ENCODE data around the gene A3GALT2.

The A3GALT2 gene

GRCh38 chr1:33276573-33277298 lies 44.2 kb downstream of the A3GALT2 start:
- Histone ChIP-seq H3K4me1 (ENCODE audit: control insufficient read depth, insufficient read depth, low read length, poor library complexity, severe bottlenecking) (peaks cover 3% of the 10 kb centered on the region), H3K4me3 (ENCODE audit: extremely low read depth, insufficient read depth, low read length, poor library complexity, severe bottlenecking) (no peak overlapping the region), H3K36me3 (ENCODE audit: control insufficient read depth, insufficient read depth, low read length) (peaks cover 80% of the 10 kb centered on the region), H3K9me3 (ENCODE audit: control insufficient read depth, low read length) (no peaks in the 10 kb centered on the region), H3K27ac (ENCODE audit: low read depth, low read length, severe bottlenecking) (no peak overlapping the region)
- WGBS, 2 experiments (ENCODE audit: insufficient coverage in 2 of 2), result 91 to 92% methylated on average over 21 to 24 of the region's 30 CpGs

- WGBS, 2 experiments (ENCODE audit: insufficient coverage in 2 of 2), result 98 to 99% methylated on average over 38 to 43 of the region's 45 CpGs
- peaks cover 3% of the 10 kb centered on the region for H3K4me1 ChIP-seq (ENCODE audit: control insufficient read depth, insufficient read depth, low read length, poor library complexity, severe bottlenecking)
- no peak overlapping the region for H3K27ac ChIP-seq (ENCODE audit: low read depth, low read length, severe bottlenecking)
- no peaks in the 10 kb centered on the region for H3K9me3 ChIP-seq (ENCODE audit: control insufficient read depth, low read length)
- H3K4me3 ChIP-seq (ENCODE audit: extremely low read depth, insufficient read depth, low read length, poor library complexity, severe bottlenecking), result no peak overlapping the region
- H3K36me3 ChIP-seq (ENCODE audit: control insufficient read depth, insufficient read depth, low read length), result peaks cover 73% of the 10 kb centered on the region
These were observed 45.0 kb downstream of the A3GALT2 start for GRCh38 chr1:33275706-33276572.

GRCh38 chr1:33275195-33275594 lies 45.7 kb downstream of the A3GALT2 start:
- 99 to 100% methylated on average over 5 to 6 of the region's 6 CpGs for WGBS, 2 experiments (ENCODE audit: insufficient coverage in 2 of 2)
- H3K4me3 ChIP-seq (ENCODE audit: extremely low read depth, insufficient read depth, low read length, poor library complexity, severe bottlenecking), result no peak overlapping the region
- H3K27ac ChIP-seq (ENCODE audit: low read depth, low read length, severe bottlenecking), result no peak overlapping the region
- no peaks in the 10 kb centered on the region for H3K9me3 ChIP-seq (ENCODE audit: control insufficient read depth, low read length)
- peaks cover 73% of the 10 kb centered on the region for H3K36me3 ChIP-seq (ENCODE audit: control insufficient read depth, insufficient read depth, low read length)
- H3K4me1 ChIP-seq (ENCODE audit: control insufficient read depth, insufficient read depth, low read length, poor library complexity, severe bottlenecking), result peaks cover 3% of the 10 kb centered on the region

- Histone ChIP-seq H3K4me1 (ENCODE audit: control insufficient read depth, insufficient read depth, low read length, poor library complexity, severe bottlenecking) (peaks cover 3% of the 10 kb centered on the region), H3K9me3 (ENCODE audit: control insufficient read depth, low read length) (no peaks in the 10 kb centered on the region), H3K36me3 (ENCODE audit: control insufficient read depth, insufficient read depth, low read length) (peaks cover 73% of the 10 kb centered on the region), H3K4me3 (ENCODE audit: extremely low read depth, insufficient read depth, low read length, poor library complexity, severe bottlenecking) (no peak overlapping the region), H3K27ac (ENCODE audit: low read depth, low read length, severe bottlenecking) (no peak overlapping the region)
- no CpG with 5 or more reads among the region's 1 CpG for WGBS, 2 experiments (ENCODE audit: insufficient coverage in 2 of 2)
These were observed 46.5 kb downstream of the A3GALT2 start for GRCh38 chr1:33274446-33274845.

DNA sequence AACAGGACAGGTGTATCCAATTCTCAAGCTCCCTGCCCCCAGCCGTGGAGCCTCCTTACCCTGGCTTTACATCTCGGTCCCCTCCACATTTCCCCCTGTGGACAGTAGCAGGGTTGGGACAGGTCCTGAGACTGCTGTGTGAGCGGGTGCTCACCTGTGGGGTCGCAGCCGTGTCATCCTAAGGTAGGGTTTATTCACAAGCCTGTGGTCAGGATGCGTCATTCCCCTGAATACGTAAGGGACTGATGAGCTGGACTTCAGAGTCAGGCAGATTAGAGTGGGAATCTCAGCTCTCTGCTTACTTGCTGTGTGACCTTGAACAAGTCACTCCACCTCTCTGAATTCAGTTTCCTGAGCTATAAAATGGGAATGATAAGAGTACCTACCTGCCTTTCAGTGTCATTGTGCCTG lies 46.9 kb downstream of the A3GALT2 start:
- H3K9me3 ChIP-seq (ENCODE audit: control insufficient read depth, low read length), result no peaks in the 10 kb centered on the region
- peaks cover 72% of the 10 kb centered on the region for H3K36me3 ChIP-seq (ENCODE audit: control insufficient read depth, insufficient read depth, low read length)
- no peak overlapping the region for H3K4me3 ChIP-seq (ENCODE audit: extremely low read depth, insufficient read depth, low read length, poor library complexity, severe bottlenecking)
- no peak overlapping the region for H3K27ac ChIP-seq (ENCODE audit: low read depth, low read length, severe bottlenecking)
- 79 to 100% methylated on average over 5 to 7 of the region's 7 CpGs for WGBS, 2 experiments (ENCODE audit: insufficient coverage in 2 of 2)
- H3K4me1 ChIP-seq (ENCODE audit: control insufficient read depth, insufficient read depth, low read length, poor library complexity, severe bottlenecking), result peaks cover 4% of the 10 kb centered on the region

GRCh38 chr1:33273406-33273805 lies 47.5 kb downstream of the A3GALT2 start:
- peaks cover 69% of the 10 kb centered on the region for H3K36me3 ChIP-seq (ENCODE audit: control insufficient read depth, insufficient read depth, low read length)
- no peaks in the 10 kb centered on the region for H3K9me3 ChIP-seq (ENCODE audit: control insufficient read depth, low read length)
- H3K4me1 ChIP-seq (ENCODE audit: control insufficient read depth, insufficient read depth, low read length, poor library complexity, severe bottlenecking), result peaks cover 9% of the 10 kb centered on the region
- WGBS, 2 experiments (ENCODE audit: insufficient coverage in 2 of 2), result 95 to 100% methylated on average over 2 to 3 of the region's 3 CpGs
- H3K27ac ChIP-seq (ENCODE audit: low read depth, low read length, severe bottlenecking), result no peak overlapping the region
- no peak overlapping the region for H3K4me3 ChIP-seq (ENCODE audit: extremely low read depth, insufficient read depth, low read length, poor library complexity, severe bottlenecking)

DNA sequence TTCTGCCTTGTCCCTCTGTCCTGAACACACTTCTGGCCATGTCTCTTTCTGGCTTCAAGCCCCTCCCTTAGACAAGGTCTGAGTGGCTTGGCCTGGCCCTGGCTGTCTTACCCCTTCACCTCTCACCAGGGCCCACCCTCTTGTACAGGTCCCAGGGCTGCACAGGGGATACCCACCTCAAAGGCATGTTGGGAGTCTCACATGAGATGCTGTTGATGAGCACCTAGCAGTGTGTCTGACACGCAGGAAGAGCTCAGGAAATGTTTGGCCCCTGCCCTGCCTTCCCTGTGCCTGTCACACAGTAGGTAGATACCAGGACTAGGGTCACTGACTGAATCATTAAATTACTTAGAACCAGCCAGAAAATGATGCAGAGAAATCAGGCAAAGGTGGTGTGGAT lies 48.0 kb downstream of the A3GALT2 start:
- Histone ChIP-seq H3K4me3 (ENCODE audit: extremely low read depth, insufficient read depth, low read length, poor library complexity, severe bottlenecking) (no peak overlapping the region), H3K27ac (ENCODE audit: low read depth, low read length, severe bottlenecking) (no peak overlapping the region), H3K4me1 (ENCODE audit: control insufficient read depth, insufficient read depth, low read length, poor library complexity, severe bottlenecking) (peaks cover 14% of the 10 kb centered on the region), H3K9me3 (ENCODE audit: control insufficient read depth, low read length) (no peaks in the 10 kb centered on the region), H3K36me3 (ENCODE audit: control insufficient read depth, insufficient read depth, low read length) (peaks cover 65% of the 10 kb centered on the region)
- WGBS, 2 experiments (ENCODE audit: insufficient coverage in 2 of 2), result 100% methylated on average over 1 of the region's 1 CpG

GRCh38 chr1:33272509-33272908 lies 48.4 kb downstream of the A3GALT2 start:
- Histone ChIP-seq H3K36me3 (ENCODE audit: control insufficient read depth, insufficient read depth, low read length) (peaks cover 62% of the 10 kb centered on the region), H3K9me3 (ENCODE audit: control insufficient read depth, low read length) (no peaks in the 10 kb centered on the region), H3K4me3 (ENCODE audit: extremely low read depth, insufficient read depth, low read length, poor library complexity, severe bottlenecking) (no peak overlapping the region), H3K4me1 (ENCODE audit: control insufficient read depth, insufficient read depth, low read length, poor library complexity, severe bottlenecking) (peaks cover 17% of the 10 kb centered on the region), H3K27ac (ENCODE audit: low read depth, low read length, severe bottlenecking) (no peak overlapping the region)
- 90 to 97% methylated on average over 3 of the region's 3 CpGs for WGBS, 2 experiments (ENCODE audit: insufficient coverage in 2 of 2)

DNA sequence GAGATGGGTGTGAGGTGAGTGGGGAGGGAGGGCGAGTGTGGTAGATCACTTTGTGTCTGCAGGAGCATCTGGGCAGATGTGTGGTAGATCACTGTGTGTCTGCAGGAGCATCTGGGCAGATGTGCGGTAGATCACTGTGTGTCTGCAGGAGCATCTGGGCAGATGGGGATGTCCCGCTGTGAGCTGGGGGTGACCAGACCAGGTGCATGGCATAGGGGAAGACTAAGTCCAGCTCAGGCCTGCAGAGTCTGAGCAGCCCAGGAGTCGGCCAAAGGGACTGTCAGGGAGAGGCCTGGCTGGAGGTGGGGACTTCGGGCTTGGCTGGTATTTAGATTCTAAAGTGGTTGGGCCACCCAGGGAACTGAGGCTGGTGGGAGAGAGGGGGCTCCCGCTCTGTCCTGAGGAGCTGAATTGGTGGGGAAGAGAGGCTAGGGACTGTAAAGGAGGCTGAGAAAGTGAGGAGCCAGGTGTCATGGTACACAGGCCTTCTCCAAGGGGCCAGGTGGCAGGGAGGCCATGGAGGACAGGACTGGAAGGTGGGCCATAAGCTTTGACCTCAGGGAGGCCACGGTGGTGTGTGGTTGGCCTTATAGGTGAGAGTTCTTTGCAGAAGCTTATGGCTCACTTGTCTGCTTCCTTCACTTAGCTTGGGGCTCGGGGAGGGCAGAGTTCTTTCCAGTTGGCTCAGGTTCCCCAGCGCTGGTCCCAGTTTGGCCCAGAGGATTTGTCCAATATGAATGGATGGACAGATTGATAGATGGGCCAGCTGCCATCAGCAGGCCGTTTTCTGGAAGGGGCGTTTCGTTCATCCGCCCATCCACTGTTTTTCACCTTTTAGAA lies 49.0 kb downstream of the A3GALT2 start:
- Histone ChIP-seq H3K4me3 (ENCODE audit: extremely low read depth, insufficient read depth, low read length, poor library complexity, severe bottlenecking) (no peak overlapping the region), H3K36me3 (ENCODE audit: control insufficient read depth, insufficient read depth, low read length) (peaks cover 56% of the 10 kb centered on the region), H3K4me1 (ENCODE audit: control insufficient read depth, insufficient read depth, low read length, poor library complexity, severe bottlenecking) (peaks cover 23% of the 10 kb centered on the region), H3K9me3 (ENCODE audit: control insufficient read depth, low read length) (no peaks in the 10 kb centered on the region), H3K27ac (ENCODE audit: low read depth, low read length, severe bottlenecking) (no peak overlapping the region)
- 92 to 97% methylated on average over 9 to 12 of the region's 13 CpGs for WGBS, 2 experiments (ENCODE audit: insufficient coverage in 2 of 2)

DNA sequence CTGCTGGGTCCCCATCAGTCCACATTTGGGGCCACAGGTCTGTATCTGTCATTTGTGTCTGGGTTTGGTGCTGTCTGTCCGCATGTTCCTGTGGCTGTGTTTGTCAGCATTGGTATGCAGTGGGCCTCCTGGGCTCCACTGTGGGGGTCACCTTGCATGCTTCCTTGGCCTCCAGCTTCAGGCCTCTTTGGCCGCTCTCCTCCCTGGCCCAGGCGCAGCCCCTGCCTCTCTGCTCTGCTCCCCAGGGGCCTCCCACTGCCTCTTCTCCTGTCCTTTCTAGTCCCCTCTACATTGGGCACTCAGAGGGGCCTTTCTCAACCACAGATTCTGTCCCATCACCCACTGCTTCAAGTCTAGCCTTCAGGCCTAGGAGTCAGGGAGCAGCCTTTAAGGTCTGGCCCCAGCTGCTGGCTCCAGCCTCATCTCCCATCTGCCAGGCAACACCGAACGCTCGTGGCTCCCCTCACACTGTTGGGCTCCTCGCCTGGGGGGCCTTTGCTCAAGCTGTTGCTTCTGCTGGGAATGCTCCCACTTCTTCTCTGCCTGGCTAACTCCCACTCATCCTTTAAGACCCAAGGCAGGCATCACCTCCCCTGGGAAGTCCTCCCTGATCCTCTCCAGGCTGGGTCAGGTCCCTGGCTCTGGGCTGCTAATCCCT lies 50.0 kb downstream of the A3GALT2 start:
- no peaks in the 10 kb centered on the region for H3K9me3 ChIP-seq (ENCODE audit: control insufficient read depth, low read length)
- H3K27ac ChIP-seq (ENCODE audit: low read depth, low read length, severe bottlenecking), result no peak overlapping the region
- H3K4me3 ChIP-seq (ENCODE audit: extremely low read depth, insufficient read depth, low read length, poor library complexity, severe bottlenecking), result no peak overlapping the region
- 92 to 97% methylated on average over 3 to 7 of the region's 7 CpGs for WGBS, 2 experiments (ENCODE audit: insufficient coverage in 2 of 2)
- peaks cover 47% of the 10 kb centered on the region for H3K36me3 ChIP-seq (ENCODE audit: control insufficient read depth, insufficient read depth, low read length)
- H3K4me1 ChIP-seq (ENCODE audit: control insufficient read depth, insufficient read depth, low read length, poor library complexity, severe bottlenecking), result peaks cover 27% of the 10 kb centered on the region
